ENCODE data around the gene DNAI1.

DNA sequence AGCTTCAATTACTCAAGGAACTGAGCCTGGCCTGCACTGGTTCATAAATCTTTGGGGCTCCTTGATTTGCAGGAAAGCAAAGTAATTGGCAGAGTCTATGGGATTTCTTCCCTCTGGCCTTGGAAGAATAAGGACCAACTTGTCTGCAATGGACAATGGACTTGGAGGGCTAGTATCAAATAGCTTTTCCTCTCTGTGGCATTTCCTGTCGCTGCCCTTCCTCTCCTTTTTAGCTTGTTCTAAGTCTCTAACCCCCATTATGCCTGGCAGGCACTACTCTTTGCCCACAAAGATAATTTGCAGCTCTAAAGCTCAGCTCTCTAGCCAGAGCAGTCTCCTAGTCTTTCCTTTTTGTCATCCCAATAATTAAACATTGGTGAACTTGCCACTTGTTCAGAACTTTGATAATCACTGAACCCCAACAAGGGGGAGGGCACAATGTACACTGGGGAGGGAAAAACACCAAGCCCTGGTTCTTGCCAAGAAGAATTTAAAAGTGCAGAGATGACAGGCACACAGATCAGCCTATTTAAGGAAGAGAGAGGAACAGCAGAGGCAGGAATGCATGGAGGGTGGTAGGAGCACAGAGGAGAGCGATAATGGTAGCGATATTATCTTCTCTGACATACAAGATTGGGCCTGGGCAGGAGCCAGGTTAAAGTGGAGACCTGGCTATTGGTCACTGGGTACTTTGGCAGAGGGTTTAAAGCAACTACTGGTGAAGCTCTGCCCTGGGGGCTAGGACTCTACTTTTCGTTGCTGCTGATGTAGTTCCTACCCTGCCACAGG is 38.7 kb upstream of the DNAI1 start:
- TF ChIP-seq, protein P1, sequence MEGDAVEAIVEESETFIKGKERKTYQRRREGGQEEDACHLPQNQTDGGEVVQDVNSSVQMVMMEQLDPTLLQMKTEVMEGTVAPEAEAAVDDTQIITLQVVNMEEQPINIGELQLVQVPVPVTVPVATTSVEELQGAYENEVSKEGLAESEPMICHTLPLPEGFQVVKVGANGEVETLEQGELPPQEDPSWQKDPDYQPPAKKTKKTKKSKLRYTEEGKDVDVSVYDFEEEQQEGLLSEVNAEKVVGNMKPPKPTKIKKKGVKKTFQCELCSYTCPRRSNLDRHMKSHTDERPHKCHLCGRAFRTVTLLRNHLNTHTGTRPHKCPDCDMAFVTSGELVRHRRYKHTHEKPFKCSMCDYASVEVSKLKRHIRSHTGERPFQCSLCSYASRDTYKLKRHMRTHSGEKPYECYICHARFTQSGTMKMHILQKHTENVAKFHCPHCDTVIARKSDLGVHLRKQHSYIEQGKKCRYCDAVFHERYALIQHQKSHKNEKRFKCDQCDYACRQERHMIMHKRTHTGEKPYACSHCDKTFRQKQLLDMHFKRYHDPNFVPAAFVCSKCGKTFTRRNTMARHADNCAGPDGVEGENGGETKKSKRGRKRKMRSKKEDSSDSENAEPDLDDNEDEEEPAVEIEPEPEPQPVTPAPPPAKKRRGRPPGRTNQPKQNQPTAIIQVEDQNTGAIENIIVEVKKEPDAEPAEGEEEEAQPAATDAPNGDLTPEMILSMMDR (IDR thresholded peaks at IDR 0.05; ENCODE audit: insufficient read depth, low read length, poor library complexity, severe bottlenecking) = no peak
- TF ChIP-seq EZH2phosphoT487 (conservative IDR thresholded peaks at IDR 0.05; ENCODE audit: low read length) = no peak

Data from SU-DHL-6 (cell line).